RWPE1 (cell line): ENCODE measurements around the gene SORCS1.

ENCODE experiments used
- CTCF ChIA-PET: fragments of 350-600 bp; sonication (Branson Sonifier 250); formaldehyde crosslinking; extraction: SDS; loops from one replicate; lab custom pipeline; 2021; lab: Yijun Ruan, JAX
- POLR2A ChIA-PET: fragments of 400-600 bp; formaldehyde crosslinking; extraction: SDS; loops from one replicate; lab custom pipeline; 2020; ENCODE audit warnings: antibody characterized with exemption; ENCODE audit not compliant: low non-redundant PET; lab: Yijun Ruan, JAX
- DNase-seq: peaks from one replicate; pipeline ENCODE4 v3.0.0; 2012; ENCODE audit warnings: low spot score
- H3K27ac ChIP-seq: fragments of 450-650 bp; 2 replicates; pipeline ENCODE4 v1.5.1; 2017
- CTCF ChIP-seq: fragments of 450-650 bp; conservative IDR thresholded peaks from 2 replicates; pipeline ENCODE4 v1.5.1; 2017; ENCODE audit warnings: low read depth, mild to moderate bottlenecking

Gene SORCS1

DNA sequence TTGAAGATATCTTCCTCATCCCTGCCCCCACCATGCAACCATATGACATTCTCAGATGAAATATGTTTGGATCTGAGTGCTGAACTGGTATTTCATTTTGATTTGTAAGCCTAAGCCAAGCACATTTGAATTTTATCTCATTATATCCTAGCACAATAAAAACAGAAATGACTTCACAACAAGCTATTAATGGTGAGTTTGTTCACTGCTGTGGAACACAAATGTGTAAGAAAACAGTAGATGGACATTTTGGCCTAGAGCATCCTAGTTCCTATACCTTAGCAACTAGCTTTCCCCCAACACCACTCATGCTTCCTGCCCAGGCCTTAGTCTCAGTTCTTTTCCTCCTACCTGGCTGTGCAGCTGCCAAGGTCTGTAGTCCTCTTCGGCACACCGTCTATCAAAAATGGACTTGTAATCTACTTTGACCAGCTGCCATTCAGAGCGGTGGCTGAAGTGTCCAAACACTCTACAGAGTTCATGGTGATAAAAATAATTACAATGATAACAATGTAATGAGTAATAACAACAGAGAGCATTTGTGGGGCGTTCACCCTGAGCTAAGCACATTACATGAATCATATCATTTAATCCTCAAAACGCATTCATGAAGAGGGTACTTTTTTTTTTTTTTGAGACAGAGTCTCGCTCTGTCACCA lies 491.9 kb downstream of the SORCS1 start:
- H3K27ac ChIP-seq, result no peak overlapping the region
- DNase-seq, result no peak
- CTCF ChIA-PET, result interaction anchor here (1.0 kb wide), 1 partner anchor 33 kb away, joined by 3 read pairs; no protein-coding TSS in a partner anchor
- TF ChIP-seq CTCF, result no peak
- POLR2A ChIA-PET, result no interaction called here

- ChIA-PET CTCF (interaction anchor here (0.7 kb wide), 1 partner anchor 231 kb away, joined by 3 read pairs; no protein-coding TSS in a partner anchor), POLR2A (no interaction called here)
- TF ChIP-seq CTCF, result no peak
- DNase-seq, result no peak
- no peak overlapping the region for H3K27ac ChIP-seq
Observed at GRCh38 chr10:106661767-106662140, 502.8 kb downstream of the SORCS1 start.

GRCh38 chr10:106661133-106661766 lies 503.3 kb downstream of the SORCS1 start:
- ChIA-PET POLR2A (no interaction called here), CTCF (interaction anchor here (0.7 kb wide), 1 partner anchor 232 kb away, joined by 3 read pairs; no protein-coding TSS in a partner anchor)
- no peak for TF ChIP-seq CTCF
- no peak overlapping the region for H3K27ac ChIP-seq
- no peak for DNase-seq

DNA sequence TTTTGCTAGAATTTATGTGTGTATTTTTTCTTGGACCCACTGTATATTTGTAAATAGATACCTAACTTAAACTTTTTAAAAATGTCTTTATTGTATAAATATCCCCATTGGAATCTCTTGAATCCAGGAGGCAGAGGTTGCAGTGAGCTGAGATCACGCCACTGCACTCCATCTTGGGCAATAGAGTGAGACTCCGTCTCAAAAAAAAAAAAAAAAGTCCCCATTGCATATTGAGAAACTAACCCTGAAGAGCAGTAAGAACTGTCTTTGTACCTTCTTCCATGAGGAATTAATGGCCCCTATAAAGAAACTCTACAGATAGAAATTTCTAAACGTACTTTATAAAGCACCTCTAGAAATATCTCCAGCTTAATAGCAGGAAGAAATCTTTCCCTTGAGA lies 504.0 kb downstream of the SORCS1 start:
- DNase-seq, result no peak
- ChIA-PET CTCF (no interaction called here), POLR2A (no interaction called here)
- no peak for TF ChIP-seq CTCF
- no peak overlapping the region for H3K27ac ChIP-seq

DNA sequence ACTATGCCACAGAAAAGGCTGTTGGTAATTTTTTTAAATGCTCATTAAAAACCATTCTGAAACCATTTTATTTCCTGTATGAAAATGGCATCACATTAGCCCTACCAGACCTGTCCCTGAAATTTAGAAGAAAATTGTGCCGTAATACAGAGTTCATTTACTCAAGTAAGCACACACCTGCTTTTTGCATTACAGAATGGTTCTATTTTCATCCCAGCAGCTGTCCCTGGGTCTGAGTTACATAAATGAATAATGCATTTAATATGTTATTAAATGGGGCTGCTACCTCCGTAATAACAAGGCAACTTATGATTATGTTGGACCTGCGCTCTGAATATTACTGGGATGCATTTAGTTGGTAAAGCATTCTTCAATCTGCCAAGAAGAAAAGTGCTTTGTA lies 508.9 kb downstream of the SORCS1 start:
- ChIA-PET POLR2A (no interaction called here), CTCF (no interaction called here)
- no peak overlapping the region for H3K27ac ChIP-seq
- TF ChIP-seq CTCF, result no peak
- no peak for DNase-seq

- DNase-seq, result no peak
- ChIA-PET CTCF (no interaction called here), POLR2A (no interaction called here)
- TF ChIP-seq CTCF, result no peak
- no peak overlapping the region for H3K27ac ChIP-seq
Observed at GRCh38 chr10:106655165-106655564, 509.3 kb downstream of the SORCS1 start.
